Tibial nerve (tissue), 4 donors: ENCODE data around the gene NPHP4.

Source experiments
- EP300 ChIP-seq, 2 donors: sonication (generic); formaldehyde crosslinking; IDR thresholded peaks; one replicate each; pipeline ENCODE4 v1.6.1; 2017; ENCODE audit warnings: antibody characterized with exemption in 2 of 2, mild to moderate bottlenecking in 1 of 2
- POLR2A ChIP-seq, 2 donors: fragments of 450-650 bp; IDR thresholded peaks; one replicate each; pipeline ENCODE4 v1.6.1; 2017; ENCODE audit warnings: antibody characterized with exemption in 2 of 2, mild to moderate bottlenecking in 2 of 2, moderate library complexity in 2 of 2
- TF ChIP-seq, protein P1 (sequence below), 5 experiments: fragments of 200-600 bp in 3 of 5; fragments of 450-650 bp in 2 of 5; sonication (generic) in 3 of 5; IDR thresholded peaks; one replicate each; pipeline ENCODE4 v1.5.1; 2016 to 2019; ENCODE audit warnings: antibody characterized with exemption in 5 of 5, mild to moderate bottlenecking in 3 of 5, moderate library complexity in 2 of 5

- TF ChIP-seq, protein P1, sequence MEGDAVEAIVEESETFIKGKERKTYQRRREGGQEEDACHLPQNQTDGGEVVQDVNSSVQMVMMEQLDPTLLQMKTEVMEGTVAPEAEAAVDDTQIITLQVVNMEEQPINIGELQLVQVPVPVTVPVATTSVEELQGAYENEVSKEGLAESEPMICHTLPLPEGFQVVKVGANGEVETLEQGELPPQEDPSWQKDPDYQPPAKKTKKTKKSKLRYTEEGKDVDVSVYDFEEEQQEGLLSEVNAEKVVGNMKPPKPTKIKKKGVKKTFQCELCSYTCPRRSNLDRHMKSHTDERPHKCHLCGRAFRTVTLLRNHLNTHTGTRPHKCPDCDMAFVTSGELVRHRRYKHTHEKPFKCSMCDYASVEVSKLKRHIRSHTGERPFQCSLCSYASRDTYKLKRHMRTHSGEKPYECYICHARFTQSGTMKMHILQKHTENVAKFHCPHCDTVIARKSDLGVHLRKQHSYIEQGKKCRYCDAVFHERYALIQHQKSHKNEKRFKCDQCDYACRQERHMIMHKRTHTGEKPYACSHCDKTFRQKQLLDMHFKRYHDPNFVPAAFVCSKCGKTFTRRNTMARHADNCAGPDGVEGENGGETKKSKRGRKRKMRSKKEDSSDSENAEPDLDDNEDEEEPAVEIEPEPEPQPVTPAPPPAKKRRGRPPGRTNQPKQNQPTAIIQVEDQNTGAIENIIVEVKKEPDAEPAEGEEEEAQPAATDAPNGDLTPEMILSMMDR (IDR thresholded peaks at IDR 0.05): no peak
- TF ChIP-seq EP300 (IDR thresholded peaks at IDR 0.05) (no peak), POLR2A (IDR thresholded peaks at IDR 0.05) (no peak)
Observed at GRCh38 chr1:5864256-5864655, 128.0 kb downstream of the NPHP4 start.
